Effector CD4-positive, alpha-beta T cell (primary cell): ENCODE results near the gene TMEM256.

Experiments used
- DNase-seq: peaks from one replicate; pipeline ENCODE4 v3.0.0-alpha.2; 2020

The TMEM256 gene

DNA sequence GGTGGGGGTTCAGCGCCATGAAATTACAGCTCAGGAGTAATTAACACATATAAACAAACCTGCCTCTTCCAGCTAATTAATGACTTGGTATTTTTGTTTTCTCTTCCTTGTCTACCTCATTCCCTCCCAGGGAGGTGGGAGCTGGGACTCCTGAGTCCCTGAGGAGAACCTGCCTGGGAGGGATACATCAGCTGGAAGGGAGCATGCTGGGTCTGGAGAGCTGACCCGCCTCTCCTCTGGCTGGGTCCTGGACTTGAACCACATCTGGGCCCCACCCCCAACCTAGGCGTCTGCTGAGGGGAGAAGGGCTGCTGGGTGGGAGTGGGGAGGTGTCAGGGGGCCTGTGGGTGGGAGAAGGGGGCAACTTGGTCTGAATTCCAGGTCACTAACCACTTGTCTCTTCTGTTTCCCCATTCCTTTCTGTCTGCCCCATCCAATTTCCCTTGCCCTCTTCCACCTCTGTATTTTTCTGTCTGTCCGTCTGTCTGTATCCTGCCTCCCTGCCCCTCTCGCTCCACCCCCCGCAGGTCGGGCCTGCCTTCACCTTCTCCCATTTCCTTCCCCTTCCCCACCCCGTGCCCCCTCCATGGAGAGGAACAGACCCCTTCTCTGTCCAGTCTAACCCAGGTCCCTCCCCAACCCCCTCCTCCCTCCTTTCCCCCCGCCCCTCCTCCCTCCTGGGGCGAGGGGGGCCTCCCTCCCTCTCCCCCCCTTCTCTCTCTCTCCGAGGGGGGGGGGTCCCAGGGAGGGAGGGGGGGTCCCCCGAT lies 3.8 kb upstream of the TMEM256 start, which contains the start of gene NLGN2:
Gene NLGN2 (plus strand): TSS at position 361 of the 767 bp plus-strand sequence. CDS start 411 bp downstream, outside the sequence.
- no peak for DNase-seq

DNA sequence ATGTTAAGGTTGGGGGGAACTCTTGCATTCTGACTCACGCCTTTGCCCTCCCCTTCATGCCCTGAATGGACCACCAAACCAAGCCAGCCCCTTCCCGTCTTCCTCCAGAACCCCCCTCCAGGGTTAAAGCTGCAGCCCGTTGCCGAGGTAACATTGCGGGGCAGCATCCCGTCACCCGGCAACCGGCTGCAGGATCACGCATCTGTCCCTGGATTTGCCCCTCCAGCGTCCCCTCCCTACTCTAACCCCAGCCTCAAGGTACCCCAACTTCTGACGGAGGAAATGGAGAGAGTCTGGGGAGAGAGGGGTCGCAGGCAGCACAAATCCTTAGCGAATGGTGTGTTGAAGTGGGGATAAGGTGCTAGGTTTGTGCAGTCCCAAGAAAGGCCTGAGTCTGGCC lies 3.2 kb upstream of the TMEM256 start:
- no peak for DNase-seq

DNA sequence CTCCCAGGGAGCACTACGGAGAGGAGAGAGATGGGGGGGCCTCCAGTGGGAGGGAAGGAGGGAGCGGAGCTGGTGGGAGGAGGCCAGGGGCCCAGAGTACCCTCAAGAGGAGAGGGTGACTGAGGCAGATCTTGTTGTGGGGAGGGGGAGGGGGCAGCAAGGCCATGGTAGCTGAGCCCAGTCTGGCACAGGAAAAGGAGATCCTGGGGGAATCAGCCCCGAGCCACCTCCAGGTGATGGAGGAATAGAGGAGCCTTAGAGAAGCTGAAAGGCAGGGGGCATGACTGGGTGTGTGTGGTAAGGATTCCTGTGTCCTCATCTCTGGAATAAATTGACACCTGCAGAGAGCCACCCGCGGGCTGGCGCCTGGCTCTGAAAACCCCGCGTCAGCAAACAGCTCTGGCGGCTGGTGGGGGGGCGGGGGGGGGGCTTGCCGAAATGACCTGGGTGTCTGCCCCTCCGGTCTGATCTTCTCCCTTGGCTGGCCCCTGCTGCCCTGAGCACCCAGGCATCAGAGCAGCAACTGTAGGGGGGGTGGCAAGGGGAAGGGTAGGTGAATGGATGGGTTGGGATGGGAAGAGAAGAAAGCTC lies 2.4 kb upstream of the TMEM256 start:
- DNase-seq, result no peak

DNA sequence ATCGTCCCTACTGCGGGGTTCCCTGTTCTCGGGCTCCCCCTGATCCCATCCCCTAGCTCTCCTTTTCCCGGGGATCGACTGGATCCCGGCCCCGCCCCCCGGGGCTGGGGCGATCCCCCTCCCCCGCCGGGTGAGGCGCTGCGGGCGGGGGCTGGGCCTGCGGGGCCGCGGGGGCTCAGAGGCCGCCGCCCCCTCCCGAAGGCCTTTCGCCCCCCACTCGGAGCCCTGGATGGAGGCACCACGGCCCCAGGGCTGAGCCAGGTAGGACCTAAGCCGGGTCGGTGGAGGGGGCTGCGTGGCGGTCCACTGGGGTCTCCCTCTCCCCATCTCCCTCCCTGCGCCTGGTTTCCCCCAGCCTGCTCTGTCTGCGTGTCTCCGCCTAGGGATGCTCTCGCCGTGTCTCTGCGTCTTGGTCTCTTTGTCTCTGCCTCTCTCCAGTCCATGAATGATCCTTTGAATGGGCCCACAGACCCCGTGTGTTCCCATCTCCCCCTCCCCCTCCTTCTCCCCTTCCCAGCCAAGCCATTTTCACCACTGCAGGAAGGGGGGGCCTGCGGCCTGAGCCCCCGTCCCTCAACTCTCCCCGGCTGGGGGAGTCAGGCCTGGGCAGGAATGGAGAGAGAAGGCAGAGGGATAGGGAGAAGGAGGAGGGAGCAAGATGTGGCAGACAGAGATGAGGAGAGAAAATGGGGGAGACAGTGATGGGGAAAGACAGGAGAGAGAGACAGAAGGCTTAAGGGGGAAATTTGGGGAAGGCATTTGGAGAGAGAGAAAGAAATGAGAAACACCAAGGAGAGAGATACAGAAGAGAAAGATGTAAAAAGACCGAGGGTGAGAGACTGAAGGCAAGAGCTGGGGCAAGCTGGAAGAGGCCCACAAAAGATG lies 1.7 kb upstream of the TMEM256 start:
- no peak for DNase-seq

DNA sequence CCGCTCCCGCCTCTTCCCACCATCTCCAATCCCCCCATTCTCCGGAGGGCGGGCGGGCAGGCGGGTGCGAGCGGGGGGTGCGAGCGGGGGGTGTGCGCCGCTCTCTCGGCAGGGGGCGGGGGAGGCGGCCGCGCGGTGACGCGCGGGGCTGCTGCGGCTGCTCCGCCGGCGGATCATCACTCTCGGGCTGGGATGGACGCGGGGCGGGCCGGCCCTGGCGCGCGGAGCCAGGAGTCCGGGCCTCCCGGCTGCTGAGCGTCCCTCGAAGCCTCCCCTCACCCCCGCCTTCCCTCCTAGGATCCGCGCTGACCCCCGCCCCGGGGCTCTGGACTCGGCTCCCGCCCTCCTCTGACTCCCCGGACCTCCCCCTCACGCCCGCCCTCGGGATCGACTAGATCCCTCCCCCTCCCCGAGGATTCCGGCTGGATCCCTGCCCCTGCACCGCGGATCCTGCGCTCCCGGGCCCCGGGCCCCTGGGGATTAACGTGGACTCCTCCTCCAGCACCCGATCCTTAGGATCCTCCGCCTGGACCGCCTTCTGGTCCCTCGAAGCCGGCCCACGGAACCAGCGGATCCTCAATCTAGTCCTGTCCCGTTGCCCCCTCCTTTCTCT lies 946 bp upstream of the TMEM256 start:
- peak; percentile 68 for DNase-seq

DNA sequence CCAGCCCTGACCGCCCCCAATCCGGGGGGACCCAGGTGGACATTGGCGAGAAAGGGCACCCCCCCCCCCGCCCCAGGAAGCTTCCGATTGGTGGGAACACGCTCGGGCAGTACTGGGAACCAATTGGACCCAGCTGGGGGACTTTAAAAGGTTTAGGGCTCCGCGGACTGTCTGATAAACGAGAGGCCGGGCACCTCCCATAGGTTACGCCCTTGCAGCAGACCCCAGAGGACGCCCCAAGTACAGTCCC lies 245 bp downstream of the TMEM256 start:
- no peak for DNase-seq

DNA sequence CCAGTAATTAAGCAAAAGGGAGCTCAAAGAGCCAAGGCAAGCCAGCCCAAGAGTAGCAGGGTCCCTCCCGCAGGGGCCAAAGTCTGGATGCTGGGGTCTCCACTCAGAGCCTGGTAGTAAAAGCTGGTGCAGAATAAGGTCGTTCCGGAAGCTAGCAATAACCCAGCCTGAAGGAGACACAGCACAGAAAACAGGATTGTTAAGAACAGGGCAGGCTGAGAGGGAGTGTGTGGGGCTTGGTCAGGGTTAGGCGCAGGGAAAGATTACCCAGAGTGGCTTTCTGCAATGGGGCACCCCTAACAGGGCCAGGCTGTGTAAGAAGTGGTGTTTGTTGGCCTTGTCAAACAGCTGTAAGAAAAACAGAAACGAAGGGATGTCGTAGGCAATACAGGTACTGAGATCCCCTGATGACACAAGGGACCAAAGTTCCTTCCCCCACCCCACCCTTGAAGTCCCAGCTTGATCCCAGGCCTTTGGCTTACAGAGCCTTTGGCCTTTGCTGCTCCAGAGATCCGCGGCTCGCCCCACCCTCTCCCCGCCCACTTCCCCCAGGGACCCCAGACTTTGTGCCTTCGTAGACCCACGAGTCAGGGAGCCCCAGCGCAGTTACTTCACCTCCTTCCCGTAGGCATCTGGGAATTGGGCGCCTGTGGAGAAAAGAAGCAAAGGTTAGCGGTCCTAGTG lies 712 bp downstream of the TMEM256 start:
- peak; percentile 19 for DNase-seq

DNA sequence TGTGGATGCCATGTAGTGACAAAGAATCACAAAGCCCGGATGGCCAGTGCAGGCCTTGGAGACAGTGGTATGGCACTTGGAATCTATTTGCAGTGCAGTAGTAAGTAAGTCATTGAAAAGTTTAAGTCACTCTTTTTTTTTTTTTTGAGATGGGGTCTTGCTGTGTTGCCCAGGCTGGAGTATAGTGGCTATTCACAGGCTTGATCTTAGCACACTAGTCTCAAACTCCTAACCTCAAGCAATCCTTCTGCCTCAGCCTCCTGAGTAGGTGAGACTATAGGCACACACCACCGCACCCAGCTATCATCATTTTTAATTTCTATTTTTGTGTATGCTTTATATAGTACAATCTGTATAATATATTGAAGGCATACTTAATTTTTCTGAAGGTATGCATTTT lies 5.3 kb downstream of the TMEM256 start:
- DNase-seq, result no peak

DNA sequence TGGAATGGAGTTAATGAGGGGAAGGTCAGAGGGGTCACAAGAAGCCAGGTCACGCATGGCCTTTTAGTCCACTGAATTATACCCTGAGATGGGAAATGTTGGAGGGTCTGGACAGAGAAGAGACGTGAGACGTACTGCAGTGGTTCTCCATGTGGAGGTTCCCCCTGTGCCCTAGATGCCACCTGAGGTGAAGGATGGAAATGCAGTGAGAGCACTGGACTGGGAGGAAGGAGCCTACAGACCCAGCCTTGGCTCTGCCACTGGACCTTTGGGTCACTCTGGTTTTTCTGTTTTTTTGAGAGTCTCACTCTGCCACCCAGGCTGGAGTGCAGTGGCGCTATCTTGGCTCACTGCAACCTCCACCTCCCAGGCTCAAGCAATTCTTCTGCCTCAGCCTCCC lies 7.8 kb downstream of the TMEM256 start:
- no peak for DNase-seq

DNA sequence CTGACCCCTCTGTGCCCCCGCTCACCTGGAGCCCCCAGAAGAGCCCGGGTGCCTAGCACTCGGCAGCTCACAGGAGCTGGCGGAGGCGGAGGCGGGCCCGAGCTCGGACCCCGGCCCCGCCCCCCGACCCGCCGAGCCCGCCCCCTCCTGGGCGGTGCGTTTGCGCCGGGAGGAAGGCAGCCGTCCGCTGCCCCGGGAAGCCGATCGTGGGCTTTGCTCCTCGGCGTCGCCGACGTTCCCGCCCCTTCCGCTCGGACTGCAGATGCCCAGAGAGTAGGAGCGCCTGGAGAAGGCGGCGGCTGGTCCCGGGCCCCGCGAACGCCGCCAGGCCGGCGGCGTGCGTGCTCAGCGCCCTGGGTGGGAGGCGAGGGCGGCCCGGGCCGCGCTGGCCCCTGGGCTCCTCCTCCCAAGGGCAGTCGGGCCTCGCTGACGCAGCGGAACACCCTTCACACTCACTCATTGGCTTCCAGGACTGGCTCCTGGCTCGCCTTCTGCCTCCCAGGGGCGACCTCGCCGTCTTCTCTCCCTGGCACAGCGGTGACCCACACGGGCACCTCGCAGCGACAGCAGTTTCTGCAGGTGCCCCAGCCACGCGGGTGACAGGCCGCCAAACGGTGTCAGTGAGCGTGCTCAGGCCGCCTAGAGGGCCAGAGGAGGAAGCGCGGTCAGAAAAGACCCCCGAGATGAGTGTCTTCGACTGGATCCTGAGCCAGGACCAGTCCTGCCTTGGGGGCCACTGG lies 9.3 kb downstream of the TMEM256 start, which contains the start of gene PLSCR3:
Gene PLSCR3 (minus strand): TSS at position 74 of the 740 bp plus-strand sequence. CDS start 415 bp downstream, outside the sequence.
- peak; percentile 75 for DNase-seq

DNA sequence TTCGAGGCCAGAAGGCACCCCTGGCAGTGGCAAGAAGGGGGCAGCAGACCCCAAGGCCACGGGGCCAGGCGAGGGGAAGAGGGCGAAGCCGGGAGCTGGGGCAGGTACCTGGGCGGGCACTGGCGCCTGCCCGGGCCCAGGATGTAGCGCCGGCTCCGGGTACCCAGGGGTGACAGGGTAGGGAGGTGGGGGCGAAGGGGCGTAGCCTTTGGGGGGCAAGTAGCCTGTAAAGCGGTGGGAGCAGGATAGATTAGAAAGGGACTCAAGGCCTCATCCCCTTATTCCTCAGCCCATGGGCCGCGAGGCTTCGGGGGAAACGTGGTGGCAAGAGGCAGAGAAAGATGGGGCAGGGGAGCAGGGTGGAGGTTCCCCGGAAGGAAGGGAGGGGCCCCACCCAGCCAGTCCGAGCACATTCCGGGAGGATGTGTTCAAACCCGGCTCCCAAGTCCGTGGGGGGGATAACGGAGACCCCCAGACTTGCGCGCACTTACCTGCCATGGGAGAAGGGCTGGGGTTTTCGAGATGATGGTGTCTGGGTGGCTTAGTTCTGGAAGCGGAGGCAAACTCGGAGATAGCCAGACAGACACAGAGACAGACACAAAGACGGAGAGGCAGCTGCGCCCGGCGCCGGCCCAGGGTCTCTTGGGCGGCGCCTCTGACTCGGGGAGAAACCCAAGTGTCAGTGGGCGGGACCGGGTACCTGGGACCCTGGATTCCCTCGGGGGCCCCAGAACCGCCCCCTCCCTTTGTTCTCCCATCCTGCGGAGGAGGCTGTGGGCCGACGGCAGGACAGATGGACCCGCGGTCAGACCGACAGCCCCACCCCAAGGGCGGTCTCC lies 10.1 kb downstream of the TMEM256 start:
- DNase-seq, result peak; percentile 72

DNA sequence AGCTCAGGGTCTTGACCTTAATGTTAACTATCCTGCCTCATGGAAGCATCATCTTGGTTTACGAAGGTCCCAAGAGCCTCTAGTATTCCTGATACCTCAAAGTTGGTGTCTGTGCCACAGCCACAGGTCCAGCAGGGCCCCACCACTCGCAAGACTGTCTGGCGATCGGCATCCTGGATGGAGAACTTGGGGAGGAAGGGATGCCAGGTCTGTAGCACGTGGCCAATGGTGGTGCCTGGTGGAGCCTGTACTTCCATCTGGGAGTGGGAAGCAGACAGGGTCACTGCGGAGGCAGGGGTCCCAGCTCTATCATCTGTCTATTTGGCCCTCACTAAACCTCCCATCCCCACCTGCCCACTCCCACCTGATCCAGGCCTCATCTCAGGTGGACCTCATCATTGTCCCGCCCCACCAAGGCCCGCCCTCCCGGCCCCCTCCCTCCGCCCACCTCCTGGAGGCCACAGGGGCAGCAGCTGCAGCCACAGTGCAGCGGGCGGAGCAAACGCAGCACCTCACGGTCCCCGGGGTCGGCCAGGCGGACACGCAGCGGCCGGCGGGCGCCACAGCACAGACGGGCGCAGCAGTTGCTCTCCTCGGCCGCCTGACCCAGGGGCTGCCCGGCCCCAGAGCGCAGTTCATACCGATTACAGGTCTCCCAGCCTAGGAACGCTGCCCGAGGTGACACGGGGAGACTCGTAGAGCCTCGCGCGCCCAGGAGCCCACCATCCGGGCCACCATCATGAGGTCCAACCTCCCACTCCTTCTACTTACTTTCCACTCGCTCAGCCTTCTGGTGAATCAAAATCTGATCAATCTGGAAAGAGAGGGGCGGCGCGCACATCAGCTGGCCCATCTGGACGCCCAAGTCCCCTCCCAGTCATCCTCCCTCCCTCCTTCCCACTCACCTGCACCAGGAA lies 10.9 kb downstream of the TMEM256 start:
- DNase-seq, result no peak

DNA sequence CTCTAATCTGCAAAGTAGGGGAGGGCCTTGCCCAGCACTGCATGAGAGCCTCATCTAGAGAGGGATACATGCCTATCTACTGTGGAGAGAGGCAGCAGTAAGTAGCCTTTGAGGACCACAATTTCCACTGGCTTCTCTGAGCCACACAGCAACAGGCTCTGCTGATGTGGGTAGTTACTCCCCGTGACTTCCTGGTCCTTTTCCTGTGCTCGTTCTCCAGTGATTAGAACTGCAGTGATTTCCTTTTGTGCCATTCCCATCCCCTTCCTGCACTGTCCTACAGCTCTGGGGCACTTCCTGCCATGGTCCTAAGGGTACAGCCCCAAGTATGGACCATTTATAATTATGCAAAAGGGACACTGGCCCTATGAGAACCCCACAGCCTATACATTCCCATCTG lies 12.6 kb downstream of the TMEM256 start:
- no peak for DNase-seq

DNA sequence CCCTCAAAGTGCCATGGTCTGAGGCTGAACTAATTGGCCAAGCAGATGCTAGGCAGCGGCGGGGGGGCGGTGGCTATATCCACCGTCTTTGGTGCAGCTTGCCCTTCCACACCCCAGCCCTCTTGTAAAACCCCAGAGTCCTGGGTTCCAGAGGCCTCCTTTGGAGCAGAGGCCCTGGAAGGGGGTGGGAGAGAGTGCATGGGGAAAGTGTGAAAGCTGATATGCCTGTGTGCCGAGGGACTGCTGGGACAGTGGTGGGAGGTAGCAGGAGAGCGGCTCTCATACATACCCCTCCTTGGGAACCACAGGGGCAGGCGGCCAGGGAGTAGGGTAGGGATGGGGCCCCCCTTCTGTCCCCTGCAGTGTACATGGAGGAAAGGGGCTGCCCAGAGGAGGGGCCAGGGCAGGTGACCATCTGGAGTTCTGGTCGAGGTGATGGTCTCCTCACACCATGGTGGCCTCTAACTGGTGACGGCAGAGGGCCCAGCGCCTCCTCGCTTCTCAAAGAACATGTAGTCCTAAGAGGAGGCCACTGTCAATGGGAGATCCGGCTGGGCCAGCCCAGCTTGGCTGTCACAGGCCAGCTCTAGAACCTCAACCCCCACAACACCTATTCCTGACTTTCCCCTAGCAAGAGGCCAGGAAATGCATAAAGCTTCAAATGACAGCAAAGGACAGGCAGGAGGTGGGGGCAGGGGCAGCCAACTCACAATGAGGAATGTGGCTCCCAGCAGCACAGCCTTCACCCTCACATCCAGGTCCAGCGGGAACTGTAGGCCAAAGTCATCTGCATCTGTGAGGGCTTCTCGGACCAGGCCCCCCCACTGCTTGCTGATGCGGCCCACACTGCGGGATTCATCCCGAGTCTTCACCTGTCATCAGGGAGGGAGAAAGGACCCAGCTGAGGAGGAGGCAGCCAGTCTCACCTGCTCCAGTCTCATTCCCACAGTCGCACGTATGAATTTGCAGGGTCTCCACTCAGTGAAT lies 13.7 kb downstream of the TMEM256 start:
- no peak for DNase-seq

DNA sequence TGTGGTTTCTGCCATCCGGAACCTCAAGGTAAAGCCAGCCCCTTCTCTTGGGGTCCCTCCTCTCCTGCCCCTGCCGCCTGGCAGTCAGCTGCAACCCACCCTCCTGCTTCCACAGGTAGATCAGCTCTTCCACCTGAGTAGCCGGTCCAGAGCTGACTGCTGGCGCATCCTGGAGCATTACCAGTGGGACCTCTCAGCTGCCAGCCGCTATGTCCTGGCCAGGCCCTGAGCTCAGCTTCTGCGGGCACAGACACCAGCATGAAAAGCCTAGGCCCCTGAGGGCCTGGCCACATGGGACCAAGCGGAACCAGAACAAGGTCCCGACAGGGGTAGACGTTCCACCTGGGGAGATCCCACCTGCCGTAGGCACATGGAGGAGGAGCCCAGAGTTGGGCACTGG lies 15.0 kb downstream of the TMEM256 start:
- no peak for DNase-seq

DNA sequence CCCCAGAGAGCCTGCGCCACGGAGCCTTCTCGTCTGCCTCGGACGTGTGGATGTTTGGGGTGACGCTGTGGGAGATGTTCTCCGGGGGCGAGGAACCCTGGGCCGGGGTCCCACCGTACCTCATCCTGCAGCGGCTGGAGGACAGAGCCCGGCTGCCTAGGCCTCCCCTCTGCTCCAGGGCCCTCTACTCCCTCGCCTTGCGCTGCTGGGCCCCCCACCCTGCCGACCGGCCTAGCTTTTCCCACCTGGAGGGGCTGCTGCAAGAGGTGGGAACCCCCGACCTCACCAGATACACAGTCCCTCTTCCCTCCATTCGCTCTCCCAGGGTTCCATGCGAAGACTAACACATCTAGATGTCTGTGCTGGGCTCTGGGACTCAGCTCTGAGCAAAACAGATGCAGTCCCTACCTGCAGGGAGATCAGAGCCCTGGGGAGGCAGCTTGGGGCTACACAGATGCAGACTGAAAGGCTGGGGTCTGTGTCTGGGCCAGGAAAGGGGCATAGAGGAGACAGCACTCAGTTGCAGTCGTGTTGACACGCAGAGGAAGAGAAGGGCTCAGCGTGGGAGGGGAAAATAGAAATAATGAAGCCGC lies 19.3 kb downstream of the TMEM256 start:
- DNase-seq, result no peak

DNA sequence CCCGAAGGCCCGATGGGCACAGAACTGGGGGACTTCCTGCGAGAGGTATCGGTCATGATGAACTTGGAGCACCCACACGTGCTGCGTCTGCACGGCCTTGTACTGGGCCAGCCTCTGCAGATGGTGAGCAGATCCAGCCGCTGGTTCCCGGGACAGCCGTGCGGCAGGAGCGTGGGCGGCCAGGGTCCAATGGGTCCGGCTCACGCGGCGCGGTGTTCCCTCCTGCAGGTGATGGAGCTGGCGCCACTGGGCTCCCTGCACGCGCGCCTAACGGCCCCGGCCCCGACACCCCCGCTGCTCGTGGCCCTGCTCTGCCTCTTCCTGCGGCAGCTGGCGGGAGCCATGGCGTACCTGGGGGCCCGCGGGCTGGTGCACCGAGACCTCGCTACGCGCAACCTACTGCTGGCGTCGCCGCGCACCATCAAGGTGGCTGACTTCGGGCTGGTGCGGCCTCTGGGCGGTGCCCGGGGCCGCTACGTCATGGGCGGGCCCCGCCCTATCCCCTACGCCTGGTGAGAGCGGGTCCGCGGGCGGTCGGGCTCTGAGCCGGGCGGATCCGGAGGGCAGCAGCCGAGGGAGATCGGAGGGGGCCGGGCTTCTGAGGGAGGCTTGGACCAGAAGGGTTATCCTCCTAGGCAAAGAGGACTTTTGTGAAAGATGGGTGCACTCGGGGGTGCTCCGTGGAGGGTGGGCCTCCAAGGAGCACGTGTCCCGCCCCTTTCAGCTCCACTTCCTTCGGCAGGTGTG lies 20.0 kb downstream of the TMEM256 start:
- DNase-seq, result peak; percentile 75
